Fibroblast of lung (primary cell): ENCODE results near the gene CMTM5.

Experiments
- CTCF ChIP-seq, 2 donors: IDR thresholded peaks in 1 of 2; conservative IDR thresholded peaks in 1 of 2; 1 replicate in 1 of 2; 2 replicates in 1 of 2; pipeline ENCODE4 v1.5.1; 2011 to 2012; ENCODE audit warnings: low read length in 2 of 2, control low read depth in 1 of 2, inconsistent platforms in 1 of 2, low read depth in 1 of 2, mild to moderate bottlenecking in 1 of 2
- EZH2 ChIP-seq: IDR thresholded peaks from 2 replicates; pipeline ENCODE4 v1.5.1; 2012; ENCODE audit warnings: low read length, control low read depth, mild to moderate bottlenecking; ENCODE audit errors: missing control alignments

- TF ChIP-seq CTCF (conservative IDR thresholded peaks at IDR 0.05 in 1 of 2, IDR thresholded peaks at IDR 0.05 in 1 of 2; ENCODE audit: low read depth in 1 of 2, low read length in 2 of 2) (no peak), EZH2 (no peak)
Measured at GRCh38 chr14:23392613-23393012, 15.8 kb downstream of the CMTM5 start.
